Hepatocyte (in vitro differentiated cells): Measurements from ENCODE around the gene MGARP. TPM values are rescaled to one million over a fixed set of nuclear protein-coding genes. Genes with fewer than 3 reads are reported as not detected.
A peak's percentile ranks its signal among the peaks of the same experiment; 100 is the strongest.

Experiments
- DNase-seq: peaks from one replicate; pipeline ENCODE4 v3.0.0-alpha.2; 2016; ENCODE audit warnings: low spot score
- H2AFZ ChIP-seq: fragments of 200-600 bp; sonication (generic); 2 replicates; pipeline ENCODE4 v1.6.0; 2016; ENCODE audit warnings: antibody characterized with exemption, mild to moderate bottlenecking
- H3K27ac ChIP-seq: fragments of 200-600 bp; sonication (generic); 2 replicates; pipeline ENCODE4 v1.5.1; 2016; ENCODE audit warnings: mild to moderate bottlenecking
- H3K27me3 ChIP-seq: fragments of 200-600 bp; sonication (generic); 2 replicates; pipeline ENCODE4 v1.6.1; 2016
- H3K36me3 ChIP-seq: fragments of 200-600 bp; sonication (generic); replicated peaks from 2 replicates; pipeline ENCODE4 v1.5.1; 2016; ENCODE audit warnings: low read depth; ENCODE audit not compliant: insufficient read depth
- H3K4me1 ChIP-seq: fragments of 200-600 bp; sonication (generic); 2 replicates; pipeline ENCODE4 v1.5.1; 2016; ENCODE audit warnings: mild to moderate bottlenecking, moderate library complexity; ENCODE audit not compliant: insufficient read depth
- H3K4me2 ChIP-seq: fragments of 200-600 bp; sonication (generic); 2 replicates; pipeline ENCODE4 v1.6.0; 2016
- H3K4me3 ChIP-seq: fragments of 200-600 bp; sonication (generic); 2 replicates; pipeline ENCODE4 v1.5.1; 2016; ENCODE audit warnings: mild to moderate bottlenecking
- H3K79me2 ChIP-seq: fragments of 200-600 bp; sonication (generic); 2 replicates; pipeline ENCODE4 v1.6.0; 2017; ENCODE audit warnings: mild to moderate bottlenecking
- H3K9me2 ChIP-seq: fragments of 200-600 bp; sonication (generic); replicated peaks from 2 replicates; pipeline ENCODE4 v1.6.0; 2017; ENCODE audit warnings: mild to moderate bottlenecking; ENCODE audit not compliant: insufficient read depth
- H3K9me3 ChIP-seq: fragments of 200-600 bp; sonication (generic); 2 replicates; pipeline ENCODE4 v1.5.1; 2016; ENCODE audit warnings: low read depth, mild to moderate bottlenecking
- H4K20me1 ChIP-seq: fragments of 200-600 bp; sonication (generic); 2 replicates; pipeline ENCODE4 v1.6.0; 2016; ENCODE audit warnings: mild to moderate bottlenecking; ENCODE audit not compliant: insufficient read depth, poor library complexity, severe bottlenecking
- CTCF ChIP-seq: fragments of 200-600 bp; sonication (generic); IDR thresholded peaks from 2 replicates; pipeline ENCODE4 v1.5.1; 2016; ENCODE audit warnings: antibody characterized with exemption, mild to moderate bottlenecking; ENCODE audit not compliant: poor library complexity
- EZH2 ChIP-seq: fragments of 200-600 bp; sonication (generic); IDR thresholded peaks from 2 replicates; pipeline ENCODE4 v1.6.1; 2016; ENCODE audit warnings: antibody characterized with exemption, mild to moderate bottlenecking, borderline replicate concordance
- EZH2phosphoT487 ChIP-seq: fragments of 200-600 bp; sonication (generic); IDR thresholded peaks from one replicate; pipeline ENCODE4 v1.6.1; 2018; ENCODE audit warnings: antibody characterized with exemption, mild to moderate bottlenecking, low read depth, moderate library complexity; ENCODE audit not compliant: unreplicated experiment, severe bottlenecking
- WGBS: methylation state at CpG from one replicate; pipeline ENCODE4 v1.1.6; 2016; ENCODE audit warnings: low lambda C conversion rate; ENCODE audit errors: missing lambda C conversion rate; 5-methylcytosine and 5-hydroxymethylcytosine counted together
- polyA plus RNA-seq: library from polyadenylated mRNA; unstranded; fragments of >200 nt; fragmentation: Nextera tagmentation; extraction: Ambion mirVana; gene quantifications from 2 replicates; pipeline ENCODE4 v1.2.1, GENCODE V29; 2016
- total RNA-seq: library from RNA; depleted of rRNA; stranded (reverse); fragments of >200 nt; gene quantifications from 2 replicates; pipeline ENCODE4 v1.2.3, GENCODE V29; 2014

MGARP gene
- total and polyA plus RNA-seq, 2 experiments from 2014 or later: 0.90 to 4.3 TPM

GRCh38 chr4:139300431-139301112 is 20.5 kb upstream of the MGARP start:
- Histone ChIP-seq H3K4me3 (peak overlapping the region; percentile 63), H3K27me3 (no peaks in the 10 kb centered on the region), H2AFZ (peak overlapping the region; percentile 85), H3K27ac (peak overlapping the region; percentile 96), H3K9me3 (no peaks in the 10 kb centered on the region), H4K20me1 (peaks cover 9% of the 10 kb centered on the region), H3K79me2 (peaks cover 60% of the 10 kb centered on the region), H3K36me3 (no peaks in the 10 kb centered on the region), H3K4me2 (peak overlapping the region; percentile 79), H3K9me2 (no peaks in the 10 kb centered on the region), H3K4me1 (peaks cover 13% of the 10 kb centered on the region)
- 3% methylated on average over 16 of the region's 16 CpGs for WGBS
- DNase-seq: peak; percentile 68
- TF ChIP-seq EZH2phosphoT487 (no peak), CTCF (no peak), EZH2 (no peak)

GRCh38 chr4:139299536-139299935 is 19.5 kb upstream of the MGARP start:
- Histone ChIP-seq H3K9me2 (no peaks in the 10 kb centered on the region), H4K20me1 (peaks cover 9% of the 10 kb centered on the region), H3K4me3 (peak overlapping the region; percentile 63), H3K4me2 (peak overlapping the region; percentile 79), H3K79me2 (peaks cover 55% of the 10 kb centered on the region), H3K9me3 (no peaks in the 10 kb centered on the region), H3K36me3 (no peaks in the 10 kb centered on the region), H3K27ac (peak overlapping the region; percentile 96), H2AFZ (peak overlapping the region; percentile 11), H3K4me1 (peaks cover 13% of the 10 kb centered on the region), H3K27me3 (no peaks in the 10 kb centered on the region)
- TF ChIP-seq EZH2phosphoT487 (no peak), EZH2 (no peak), CTCF (no peak)
- WGBS: 70% methylated on average over 1 of the region's 1 CpG
- no peak for DNase-seq

GRCh38 chr4:139297001-139297410 is 17.0 kb upstream of the MGARP start:
- H3K4me3 ChIP-seq: no peak overlapping the region
- no peak overlapping the region for H3K27ac ChIP-seq
- TF ChIP-seq EZH2 (no peak), EZH2phosphoT487 (no peak), CTCF (no peak)
- peaks cover 50% of the 10 kb centered on the region for H3K79me2 ChIP-seq
- H4K20me1 ChIP-seq: no peaks in the 10 kb centered on the region
- DNase-seq: no peak
- no peaks in the 10 kb centered on the region for H3K9me2 ChIP-seq
- H3K4me1 ChIP-seq: peaks cover 5% of the 10 kb centered on the region
- H3K9me3 ChIP-seq: no peaks in the 10 kb centered on the region
- H2AFZ ChIP-seq: no peak overlapping the region
- H3K27me3 ChIP-seq: no peaks in the 10 kb centered on the region
- H3K4me2 ChIP-seq: no peak overlapping the region
- 80% methylated on average over 2 of the region's 2 CpGs for WGBS
- H3K36me3 ChIP-seq: no peaks in the 10 kb centered on the region
